GM23338 (cell line): ENCODE results near the gene KIF17. TPM values are rescaled to one million over a fixed set of nuclear protein-coding genes. Genes with fewer than 3 reads are reported as not detected.
A peak's percentile ranks its signal among the peaks of the same experiment; 100 is the strongest.

Experiments used
- ATAC-seq: fragments of 200-7000 bp; cut with Tn5 transposase; 3 replicates; pipeline ENCODE4 v1.9.1; 2020
- DNase-seq: peaks from one replicate; pipeline ENCODE4 v3.0.0-alpha.2; 2015; ENCODE audit warnings: low spot score
- H2AFZ ChIP-seq: fragments of 200-600 bp; sonication (generic); 2 replicates; pipeline ENCODE4 v1.8.0; 2016; ENCODE audit warnings: antibody characterized with exemption, mild to moderate bottlenecking, moderate library complexity
- H3F3A ChIP-seq: fragments of 200-600 bp; sonication (generic); replicated peaks from 2 replicates; pipeline ENCODE4 v1.8.0; 2017; ENCODE audit warnings: antibody characterized with exemption, mixed run types, low read depth
- H3K27ac ChIP-seq: fragments of 200-600 bp; sonication (generic); 2 replicates; pipeline ENCODE4 v1.6.1; 2016; ENCODE audit warnings: low read depth
- H3K27me3 ChIP-seq: fragments of 200-600 bp; sonication (generic); 2 replicates; pipeline ENCODE4 v1.8.0; 2016; ENCODE audit warnings: mild to moderate bottlenecking, mixed run types, moderate library complexity; ENCODE audit not compliant: insufficient read depth
- H3K36me3 ChIP-seq: fragments of 200-600 bp; sonication (generic); 2 replicates; pipeline ENCODE4 v1.8.0; 2016; ENCODE audit warnings: mild to moderate bottlenecking; ENCODE audit not compliant: insufficient read depth
- H3K4me1 ChIP-seq: fragments of 200-600 bp; sonication (generic); 2 replicates; pipeline ENCODE4 v1.8.0; 2016; ENCODE audit warnings: mild to moderate bottlenecking, moderate library complexity; ENCODE audit not compliant: insufficient read depth
- H3K4me2 ChIP-seq: fragments of 200-600 bp; sonication (generic); 2 replicates; pipeline ENCODE4 v1.7.1; 2017; ENCODE audit warnings: mixed run types
- H3K4me3 ChIP-seq: fragments of 200-600 bp; sonication (generic); 2 replicates; pipeline ENCODE4 v1.6.1; 2016; ENCODE audit warnings: mixed run types
- H3K79me2 ChIP-seq: fragments of 200-600 bp; sonication (generic); replicated peaks from 2 replicates; pipeline ENCODE4 v1.8.0; 2017; ENCODE audit warnings: mild to moderate bottlenecking; ENCODE audit not compliant: insufficient read depth
- H3K9me2 ChIP-seq: fragments of 200-600 bp; sonication (generic); 2 replicates; pipeline ENCODE4 v1.8.0; 2017; ENCODE audit not compliant: insufficient read depth
- H4K20me1 ChIP-seq: fragments of 200-600 bp; sonication (generic); replicated peaks from 2 replicates; pipeline ENCODE4 v1.8.0; 2017; ENCODE audit warnings: mild to moderate bottlenecking; ENCODE audit not compliant: insufficient read depth
- H3K27ac Mint-ChIP-seq: 2 replicates; pipeline ENCODE4 v1.8.0; 2020; ENCODE audit warnings: inconsistent platforms, mild to moderate bottlenecking, moderate library complexity, mixed read lengths
- H3K27me3 Mint-ChIP-seq: 3 replicates; pipeline ENCODE4 v1.8.0; 2022; ENCODE audit warnings: low read depth, mild to moderate bottlenecking, moderate library complexity, mixed read lengths, inconsistent platforms; ENCODE audit not compliant: insufficient read depth, poor library complexity
- H3K36me3 Mint-ChIP-seq: 3 replicates; pipeline ENCODE4 v1.8.0; 2021; ENCODE audit warnings: low read depth, mild to moderate bottlenecking, inconsistent platforms, moderate library complexity, mixed read lengths
- H3K4me1 Mint-ChIP-seq: 3 replicates; pipeline ENCODE4 v1.8.0; 2020; ENCODE audit warnings: mild to moderate bottlenecking, inconsistent platforms, mixed read lengths
- H3K4me3 Mint-ChIP-seq: 3 replicates; pipeline ENCODE4 v1.8.0; 2021; ENCODE audit warnings: moderate library complexity, mild to moderate bottlenecking, inconsistent platforms, mixed read lengths
- H3K9me3 Mint-ChIP-seq: 3 replicates; pipeline ENCODE4 v1.8.0; 2020; ENCODE audit warnings: moderate library complexity, mild to moderate bottlenecking, inconsistent platforms, mixed read lengths
- EZH2 ChIP-seq: fragments of 200-600 bp; sonication (generic); IDR thresholded peaks from one replicate; pipeline ENCODE4 v1.8.0; 2017; ENCODE audit warnings: antibody characterized with exemption, mild to moderate bottlenecking, low read depth; ENCODE audit not compliant: unreplicated experiment
- NANOG ChIP-seq: IDR thresholded peaks from 2 replicates; pipeline ENCODE4 v1.6.1; 2016; ENCODE audit warnings: antibody characterized with exemption, borderline replicate concordance
- STAT1 ChIP-seq: IDR thresholded peaks from one replicate; pipeline ENCODE4 v1.6.1; 2016; ENCODE audit warnings: antibody characterized with exemption; ENCODE audit not compliant: unreplicated experiment
- ZNF114 ChIP-seq: fragments of 250-450 bp; sonication (Bioruptor Pico); IDR thresholded peaks from 2 replicates; pipeline ENCODE4 v1.5.0; 2020; ENCODE audit warnings: mild to moderate bottlenecking, moderate library complexity
- polyA plus RNA-seq: library from polyadenylated mRNA; unstranded; fragments of >200 nt; fragmentation: Nextera tagmentation; extraction: Ambion mirVana; gene quantifications from 2 replicates; pipeline ENCODE4 v1.2.1, GENCODE V29; 2016
- total RNA-seq: library from RNA; depleted of rRNA; stranded (reverse); fragments of >200 nt; shearing (Covaris generic); gene quantifications from 2 replicates; pipeline ENCODE4 v1.2.3, GENCODE V29; 2014
- TF ChIP-seq, protein P1 (sequence below), 2 experiments: fragments of 200-600 bp in 1 of 2; sonication (generic) in 1 of 2; conservative IDR thresholded peaks; 2 replicates each; pipeline versions ENCODE4 v1.5.1 to v1.6.1; 2016 to 2017; ENCODE audit warnings: antibody characterized with exemption in 2 of 2, low read depth in 2 of 2, mild to moderate bottlenecking in 2 of 2, moderate library complexity in 1 of 2
- TF ChIP-seq, protein P2 (sequence below): IDR thresholded peaks from one replicate; pipeline ENCODE4 v1.6.1; 2018; ENCODE audit warnings: antibody characterized with exemption; ENCODE audit not compliant: unreplicated experiment

Gene KIF17
- total and polyA plus RNA-seq, 2 experiments from 2014 or later = 5.9 to 18.6 TPM

DNA sequence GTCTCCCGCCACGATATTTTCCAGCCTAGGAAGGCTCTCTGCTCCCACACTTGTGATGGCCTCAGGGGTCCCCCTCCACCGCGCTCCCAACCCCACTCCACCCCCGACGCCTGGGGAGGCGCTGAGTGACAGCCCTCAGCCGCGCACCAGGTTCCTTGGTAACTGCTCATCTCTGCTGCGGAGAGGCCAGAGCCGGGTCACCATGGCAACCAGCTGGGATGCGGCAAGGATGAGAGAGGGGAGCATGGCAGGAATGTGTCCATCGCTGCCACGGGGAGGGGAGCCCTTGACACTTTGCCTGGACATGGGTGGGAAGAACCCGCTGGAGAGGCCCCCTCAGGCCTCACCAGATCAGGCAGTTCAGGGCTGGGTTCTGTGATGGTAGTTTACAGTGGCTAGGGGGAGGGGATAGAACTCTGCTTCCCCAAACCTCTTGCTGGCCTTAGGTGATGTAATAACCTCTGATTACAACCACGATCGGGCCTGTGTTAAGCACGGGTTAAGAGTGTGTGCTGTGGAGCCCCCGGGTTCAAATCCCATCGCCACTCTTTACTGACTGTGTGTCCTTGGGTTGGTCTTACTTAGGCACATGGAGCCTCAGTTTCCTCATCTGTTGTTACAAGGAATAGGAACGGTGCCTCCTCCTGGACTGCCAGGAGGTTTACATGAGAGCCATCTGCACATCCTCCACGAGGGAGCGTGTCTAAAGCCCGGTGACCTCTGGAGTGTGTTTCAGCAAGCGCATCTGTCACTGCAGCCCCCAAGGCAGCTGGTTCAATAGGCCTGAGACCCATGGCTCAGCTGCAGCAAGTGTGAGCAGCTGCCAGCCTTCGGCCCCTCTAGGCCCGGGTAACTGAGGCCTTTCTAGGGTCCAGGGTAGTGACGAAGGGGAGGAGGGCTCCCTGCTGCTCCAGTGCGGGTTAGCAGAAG, 6.3 kb downstream of the KIF17 start:
- ATAC-seq = peak; percentile 41
- H3K4me3 Mint-ChIP-seq = no peak overlapping the region
- no peaks in the 10 kb centered on the region; the same call in 1 of the 2 replicates for H3K36me3 ChIP-seq

DNA sequence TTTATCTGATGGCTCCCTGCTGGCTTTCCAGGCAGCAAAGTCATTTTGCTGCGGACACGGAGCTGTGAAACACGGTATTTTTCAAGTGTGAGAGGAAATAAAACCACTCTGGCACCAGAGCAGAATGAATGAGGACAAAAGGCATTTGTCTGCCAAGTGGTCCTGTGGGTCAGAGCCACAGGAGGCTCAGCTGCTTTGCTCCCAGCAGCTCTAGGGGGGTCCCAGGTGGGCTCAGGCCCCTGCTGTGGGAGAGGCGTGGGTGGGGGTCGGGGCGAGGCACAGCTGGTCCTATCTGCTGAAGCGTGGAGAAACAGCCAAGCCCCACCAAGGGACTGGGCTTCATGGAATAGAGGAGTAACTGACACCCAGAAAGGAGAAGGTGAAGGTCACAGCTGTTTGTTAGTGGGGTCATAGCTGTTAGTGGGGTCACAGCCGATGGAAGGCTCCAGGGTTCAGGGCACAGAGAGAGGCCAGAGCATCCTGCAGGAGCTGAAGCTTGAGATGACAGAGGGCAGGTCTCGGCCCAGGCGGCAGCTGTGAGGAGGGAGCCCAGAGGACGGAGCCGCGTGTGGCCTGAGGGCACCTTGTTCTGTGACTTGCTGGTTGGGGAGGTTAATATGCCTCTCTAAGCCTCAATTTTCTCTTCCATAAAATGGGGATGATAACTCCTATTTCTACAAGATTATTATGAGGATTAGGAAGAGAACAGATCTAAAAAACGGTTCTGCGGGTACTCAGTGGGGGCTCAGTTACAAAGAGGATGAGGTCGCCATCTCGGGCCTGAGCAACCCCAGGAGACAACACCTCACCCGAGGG, 7.1 kb downstream of the KIF17 start:
- peaks cover 11% of the 10 kb centered on the region for H3K27me3 Mint-ChIP-seq
- peaks cover 27% of the 10 kb centered on the region for H3K36me3 Mint-ChIP-seq
- no peak for DNase-seq
- TF ChIP-seq, protein P1, sequence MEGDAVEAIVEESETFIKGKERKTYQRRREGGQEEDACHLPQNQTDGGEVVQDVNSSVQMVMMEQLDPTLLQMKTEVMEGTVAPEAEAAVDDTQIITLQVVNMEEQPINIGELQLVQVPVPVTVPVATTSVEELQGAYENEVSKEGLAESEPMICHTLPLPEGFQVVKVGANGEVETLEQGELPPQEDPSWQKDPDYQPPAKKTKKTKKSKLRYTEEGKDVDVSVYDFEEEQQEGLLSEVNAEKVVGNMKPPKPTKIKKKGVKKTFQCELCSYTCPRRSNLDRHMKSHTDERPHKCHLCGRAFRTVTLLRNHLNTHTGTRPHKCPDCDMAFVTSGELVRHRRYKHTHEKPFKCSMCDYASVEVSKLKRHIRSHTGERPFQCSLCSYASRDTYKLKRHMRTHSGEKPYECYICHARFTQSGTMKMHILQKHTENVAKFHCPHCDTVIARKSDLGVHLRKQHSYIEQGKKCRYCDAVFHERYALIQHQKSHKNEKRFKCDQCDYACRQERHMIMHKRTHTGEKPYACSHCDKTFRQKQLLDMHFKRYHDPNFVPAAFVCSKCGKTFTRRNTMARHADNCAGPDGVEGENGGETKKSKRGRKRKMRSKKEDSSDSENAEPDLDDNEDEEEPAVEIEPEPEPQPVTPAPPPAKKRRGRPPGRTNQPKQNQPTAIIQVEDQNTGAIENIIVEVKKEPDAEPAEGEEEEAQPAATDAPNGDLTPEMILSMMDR (conservative IDR thresholded peaks at IDR 0.05; ENCODE audit: low read depth in 2 of 2) = no peak
- TF ChIP-seq ZNF114 (CRISPR knock-in tag) (no peak), EZH2 (no peak), STAT1 (no peak)
- TF ChIP-seq, protein P2, sequence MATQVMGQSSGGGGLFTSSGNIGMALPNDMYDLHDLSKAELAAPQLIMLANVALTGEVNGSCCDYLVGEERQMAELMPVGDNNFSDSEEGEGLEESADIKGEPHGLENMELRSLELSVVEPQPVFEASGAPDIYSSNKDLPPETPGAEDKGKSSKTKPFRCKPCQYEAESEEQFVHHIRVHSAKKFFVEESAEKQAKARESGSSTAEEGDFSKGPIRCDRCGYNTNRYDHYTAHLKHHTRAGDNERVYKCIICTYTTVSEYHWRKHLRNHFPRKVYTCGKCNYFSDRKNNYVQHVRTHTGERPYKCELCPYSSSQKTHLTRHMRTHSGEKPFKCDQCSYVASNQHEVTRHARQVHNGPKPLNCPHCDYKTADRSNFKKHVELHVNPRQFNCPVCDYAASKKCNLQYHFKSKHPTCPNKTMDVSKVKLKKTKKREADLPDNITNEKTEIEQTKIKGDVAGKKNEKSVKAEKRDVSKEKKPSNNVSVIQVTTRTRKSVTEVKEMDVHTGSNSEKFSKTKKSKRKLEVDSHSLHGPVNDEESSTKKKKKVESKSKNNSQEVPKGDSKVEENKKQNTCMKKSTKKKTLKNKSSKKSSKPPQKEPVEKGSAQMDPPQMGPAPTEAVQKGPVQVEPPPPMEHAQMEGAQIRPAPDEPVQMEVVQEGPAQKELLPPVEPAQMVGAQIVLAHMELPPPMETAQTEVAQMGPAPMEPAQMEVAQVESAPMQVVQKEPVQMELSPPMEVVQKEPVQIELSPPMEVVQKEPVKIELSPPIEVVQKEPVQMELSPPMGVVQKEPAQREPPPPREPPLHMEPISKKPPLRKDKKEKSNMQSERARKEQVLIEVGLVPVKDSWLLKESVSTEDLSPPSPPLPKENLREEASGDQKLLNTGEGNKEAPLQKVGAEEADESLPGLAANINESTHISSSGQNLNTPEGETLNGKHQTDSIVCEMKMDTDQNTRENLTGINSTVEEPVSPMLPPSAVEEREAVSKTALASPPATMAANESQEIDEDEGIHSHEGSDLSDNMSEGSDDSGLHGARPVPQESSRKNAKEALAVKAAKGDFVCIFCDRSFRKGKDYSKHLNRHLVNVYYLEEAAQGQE = no peak
- H3K4me3 Mint-ChIP-seq = no peak overlapping the region
- H3K27ac Mint-ChIP-seq = no peak overlapping the region
- no peaks in the 10 kb centered on the region for H3K27me3 ChIP-seq
- H3K4me3 ChIP-seq = no peak overlapping the region
- ATAC-seq = no peak
- H3K9me2 ChIP-seq = no peaks in the 10 kb centered on the region
- H2AFZ ChIP-seq = no peak overlapping the region
- H3K79me2 ChIP-seq = no peaks in the 10 kb centered on the region
- H3K4me1 Mint-ChIP-seq = no peaks in the 10 kb centered on the region
- no peaks in the 10 kb centered on the region; the same call in 1 of the 2 replicates for H3K36me3 ChIP-seq
- H3K4me2 ChIP-seq = no peak overlapping the region
- no peaks in the 10 kb centered on the region for H3K4me1 ChIP-seq
- no peak overlapping the region for H3K27ac ChIP-seq
- no peaks in the 10 kb centered on the region for H3K9me3 Mint-ChIP-seq
- peaks cover 4% of the 10 kb centered on the region; the same call in 1 of the 2 replicates for H4K20me1 ChIP-seq
- H3F3A ChIP-seq = 0 out of 2 replicates have a peak, but pooled peaks cover 4% of the 10 kb centered on the region

More for the DNA sequence above, 6.3 kb downstream of the KIF17 start:
- no peaks in the 10 kb centered on the region for H3K79me2 ChIP-seq
- no peak overlapping the region for H3K4me2 ChIP-seq
- Mint-ChIP-seq H3K9me3 (no peaks in the 10 kb centered on the region), H3K27me3 (peaks cover 12% of the 10 kb centered on the region), H3K27ac (no peak overlapping the region), H3K4me1 (peaks cover 5% of the 10 kb centered on the region), H3K36me3 (peaks cover 27% of the 10 kb centered on the region)
- no peak overlapping the region for H3K27ac ChIP-seq
- TF ChIP-seq, protein P1 (conservative IDR thresholded peaks at IDR 0.05; ENCODE audit: low read depth in 2 of 2) = peak; percentile 29 to 43
- no peak for TF ChIP-seq NANOG
- 0 out of 2 replicates have a peak, but pooled peaks cover 4% of the 10 kb centered on the region for H3F3A ChIP-seq
- peaks cover 4% of the 10 kb centered on the region; the same call in 1 of the 2 replicates for H4K20me1 ChIP-seq
- H3K4me3 ChIP-seq = no peak overlapping the region
- H3K27me3 ChIP-seq = no peaks in the 10 kb centered on the region
- peak; percentile 57 for DNase-seq
- H2AFZ ChIP-seq = no peak overlapping the region
- no peaks in the 10 kb centered on the region for H3K9me2 ChIP-seq
- peaks cover 3% of the 10 kb centered on the region for H3K4me1 ChIP-seq
